ENCODE data around the gene TLDC2. TPM values are rescaled to one million over a fixed set of nuclear protein-coding genes. Genes with fewer than 3 reads are reported as not detected.

TLDC2 gene
- total and polyA plus RNA-seq, 2 of the 8 experiments (the other 6 are each of a cell fraction or from before 2014, with no cell fraction given): 0.29 to 0.34 TPM

GRCh38 chr20:36925234-36925633, 49.3 kb downstream of the TLDC2 start (continued):
- TF ChIP-seq RBBP5 (IDR thresholded peaks at IDR 0.05; ENCODE audit: borderline replicate concordance, low read depth, low read length) (no peak), ASH2L (IDR thresholded peaks at IDR 0.05; ENCODE audit: low read length) (no peak), GABPA (IDR thresholded peaks at IDR 0.05; ENCODE audit: borderline replicate concordance, insufficient read depth, low read length) (no peak), BACH1 (IDR thresholded peaks at IDR 0.05; ENCODE audit: low read length) (no peak), PHF8 (conservative IDR thresholded peaks at IDR 0.05; ENCODE audit: low read depth, low read length) (no peak), FOSL1 (IDR thresholded peaks at IDR 0.05; ENCODE audit: insufficient read depth, low read depth, low read length) (no peak)

Measured in H1 (cell line).